DOHH2 (cell line): ENCODE measurements around the gene FAM135A.

Experiments
- H3F3A ChIP-seq: fragments of 200-600 bp; sonication (generic), shearing (Covaris generic); 2 replicates; pipeline ENCODE4 v1.6.0; 2016; ENCODE audit warnings: antibody characterized with exemption, mild to moderate bottlenecking; ENCODE audit not compliant: control insufficient read depth, insufficient read depth
- H3K27ac ChIP-seq: fragments of 200-600 bp; sonication (generic); 2 replicates; pipeline ENCODE4 v1.5.1; 2014; ENCODE audit warnings: low read depth, mild to moderate bottlenecking, low read length, moderate library complexity
- H3K27me3 ChIP-seq: fragments of 200-600 bp; sonication (generic); 2 replicates; pipeline ENCODE4 v1.6.1; 2014; ENCODE audit warnings: mild to moderate bottlenecking, low read length, mixed read lengths; ENCODE audit not compliant: control insufficient read depth
- H3K36me3 ChIP-seq: fragments of 200-600 bp; sonication (generic); 2 replicates; pipeline ENCODE4 v1.6.1; 2014; ENCODE audit warnings: mild to moderate bottlenecking, low read length, moderate library complexity, mixed read lengths; ENCODE audit not compliant: control insufficient read depth
- H3K4me1 ChIP-seq: fragments of 200-600 bp; sonication (generic); 2 replicates; pipeline ENCODE4 v1.6.1; 2014; ENCODE audit warnings: mild to moderate bottlenecking, low read length, mixed read lengths; ENCODE audit not compliant: control insufficient read depth
- H3K4me2 ChIP-seq: fragments of 200-600 bp; sonication (generic); 2 replicates; pipeline ENCODE4 v1.6.0; 2014; ENCODE audit warnings: mild to moderate bottlenecking, low read length, moderate library complexity
- H3K4me3 ChIP-seq: fragments of 200-600 bp; sonication (generic); 2 replicates; pipeline ENCODE4 v1.5.1; 2014; ENCODE audit warnings: mild to moderate bottlenecking, low read length, mixed read lengths
- H3K79me2 ChIP-seq: fragments of 200-600 bp; sonication (generic); 2 replicates; pipeline ENCODE4 v1.6.1; 2014; ENCODE audit warnings: mild to moderate bottlenecking, low read length, mixed read lengths; ENCODE audit not compliant: control insufficient read depth
- H3K9me2 ChIP-seq: fragments of 200-600 bp; sonication (generic); replicated peaks from 2 replicates; pipeline ENCODE4 v1.6.1; 2014; ENCODE audit warnings: mild to moderate bottlenecking, low read length, mixed read lengths; ENCODE audit not compliant: control insufficient read depth
- H3K9me3 ChIP-seq: fragments of 200-600 bp; sonication (generic); 2 replicates; pipeline ENCODE4 v1.6.1; 2014; ENCODE audit warnings: antibody characterized with exemption, low read length, mixed read lengths; ENCODE audit not compliant: control insufficient read depth, insufficient read depth
- H4K20me1 ChIP-seq: fragments of 200-600 bp; sonication (generic); 2 replicates; pipeline ENCODE4 v1.6.0; 2014; ENCODE audit warnings: low read depth, mild to moderate bottlenecking, antibody characterized with exemption, low read length, moderate library complexity; ENCODE audit not compliant: control insufficient read depth, insufficient read depth
- CTCF ChIP-seq: fragments of 200-600 bp; sonication (generic); IDR thresholded peaks from one replicate; pipeline ENCODE4 v1.5.1; 2014; ENCODE audit warnings: antibody characterized with exemption, mild to moderate bottlenecking, low read depth, low read length; ENCODE audit not compliant: poor library complexity, severe bottlenecking
- EZH2phosphoT487 ChIP-seq: fragments of 200-600 bp; sonication (generic); IDR thresholded peaks from 2 replicates; pipeline ENCODE4 v1.6.1; 2017; ENCODE audit warnings: borderline replicate concordance, mild to moderate bottlenecking, antibody characterized with exemption, low read length, moderate library complexity, mixed read lengths

The FAM135A gene

GRCh38 chr6:70391492-70391891, 21.8 kb upstream of the FAM135A start:
- no peak overlapping the region for H3K27ac ChIP-seq
- no peaks in the 10 kb centered on the region for H3K36me3 ChIP-seq
- H3K79me2 ChIP-seq = no peaks in the 10 kb centered on the region
- H3K4me2 ChIP-seq = no peak overlapping the region
- no peaks in the 10 kb centered on the region for H3K9me3 ChIP-seq
- H3K27me3 ChIP-seq = peaks cover 22% of the 10 kb centered on the region
- H3K9me2 ChIP-seq = no peaks in the 10 kb centered on the region
- TF ChIP-seq EZH2phosphoT487 (no peak), CTCF (no peak)
- H3F3A ChIP-seq = no peaks in the 10 kb centered on the region
- no peak overlapping the region for H3K4me3 ChIP-seq
- H3K4me1 ChIP-seq = 0 out of 2 replicates have a peak, but pooled peaks cover 4% of the 10 kb centered on the region
- no peaks in the 10 kb centered on the region for H4K20me1 ChIP-seq

DNA sequence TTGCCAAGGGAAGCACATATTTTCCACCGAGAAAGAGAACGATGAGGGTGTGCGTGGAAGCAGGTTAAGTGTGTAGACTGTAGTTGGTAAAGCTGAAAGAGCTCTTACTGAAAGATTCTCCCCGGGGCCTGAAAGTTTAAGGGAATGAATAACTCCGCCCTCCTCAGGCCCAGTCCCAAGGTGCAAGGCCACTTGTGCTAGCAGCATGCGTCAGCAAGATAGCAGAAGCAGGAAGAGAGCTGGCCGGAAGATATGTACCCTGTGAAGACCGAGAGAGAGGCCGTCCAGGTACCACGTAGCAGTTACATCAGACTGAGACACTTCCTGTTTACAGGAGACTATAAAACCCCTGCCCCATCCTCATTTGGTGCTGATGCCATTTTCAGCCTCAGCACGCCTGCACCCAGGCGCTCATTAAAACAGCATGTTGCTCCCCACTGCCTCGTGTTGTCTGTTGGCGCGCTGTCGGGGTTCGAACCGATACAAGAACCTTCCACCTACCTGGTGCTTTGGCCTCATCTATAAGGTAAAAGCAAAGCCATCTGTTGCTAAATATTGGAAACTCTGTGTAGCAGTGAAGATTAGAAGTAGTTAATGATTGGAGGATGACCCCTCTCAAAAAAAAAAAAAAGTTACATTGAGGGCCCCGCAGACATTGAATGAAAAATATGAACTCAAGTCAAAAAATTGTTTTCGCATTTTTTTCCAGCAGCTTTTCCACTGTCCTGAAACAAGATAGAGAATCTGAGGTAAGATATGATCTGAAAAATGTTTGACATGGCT, 18.6 kb upstream of the FAM135A start:
- no peak for TF ChIP-seq EZH2phosphoT487
- TF ChIP-seq CTCF = no peak
- Histone ChIP-seq H4K20me1 (no peaks in the 10 kb centered on the region), H3K36me3 (no peaks in the 10 kb centered on the region), H3K4me2 (no peak overlapping the region), H3K4me3 (no peak overlapping the region), H3K27me3 (peaks cover 18% of the 10 kb centered on the region), H3K9me3 (no peaks in the 10 kb centered on the region), H3K4me1 (peaks cover 8% of the 10 kb centered on the region; the same call in 1 of the 2 replicates), H3K79me2 (no peaks in the 10 kb centered on the region), H3F3A (no peaks in the 10 kb centered on the region), H3K9me2 (no peaks in the 10 kb centered on the region), H3K27ac (no peak overlapping the region)

DNA sequence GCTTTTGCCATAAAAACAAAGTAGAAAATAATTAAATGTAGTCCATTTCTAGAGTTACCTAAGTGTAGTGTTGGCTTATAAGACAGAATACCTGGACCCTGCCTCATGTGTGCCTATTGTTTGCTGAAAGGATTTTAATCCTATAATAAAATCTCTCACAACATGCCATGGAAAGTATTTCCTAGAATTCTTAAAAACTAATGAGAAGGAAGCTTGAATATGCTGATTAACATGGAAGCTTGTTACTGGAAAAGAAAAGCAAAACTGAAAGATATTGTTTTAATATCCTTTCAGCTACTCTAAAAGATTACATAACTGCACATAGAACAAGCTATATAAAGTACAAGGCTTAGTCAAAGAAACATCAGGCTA, 18.0 kb upstream of the FAM135A start:
- Histone ChIP-seq H3K36me3 (no peaks in the 10 kb centered on the region), H4K20me1 (no peaks in the 10 kb centered on the region), H3K9me3 (no peaks in the 10 kb centered on the region), H3K27ac (no peak overlapping the region), H3K4me3 (no peak overlapping the region), H3K27me3 (peaks cover 12% of the 10 kb centered on the region), H3K9me2 (no peaks in the 10 kb centered on the region), H3K4me2 (no peak overlapping the region), H3K4me1 (peaks cover 8% of the 10 kb centered on the region; the same call in 1 of the 2 replicates), H3F3A (no peaks in the 10 kb centered on the region), H3K79me2 (no peaks in the 10 kb centered on the region)
- no peak for TF ChIP-seq EZH2phosphoT487
- TF ChIP-seq CTCF = no peak
